Measurements from ENCODE around the gene TMC8. TPM values are rescaled to one million over a fixed set of nuclear protein-coding genes. Genes with fewer than 3 reads are reported as not detected.
A peak's percentile ranks its signal among the peaks of the same experiment; 100 is the strongest.

The TMC8 gene
- total and polyA plus RNA-seq, 2 donors from 2014 or later: 1.0 to 35.9 TPM

DNA sequence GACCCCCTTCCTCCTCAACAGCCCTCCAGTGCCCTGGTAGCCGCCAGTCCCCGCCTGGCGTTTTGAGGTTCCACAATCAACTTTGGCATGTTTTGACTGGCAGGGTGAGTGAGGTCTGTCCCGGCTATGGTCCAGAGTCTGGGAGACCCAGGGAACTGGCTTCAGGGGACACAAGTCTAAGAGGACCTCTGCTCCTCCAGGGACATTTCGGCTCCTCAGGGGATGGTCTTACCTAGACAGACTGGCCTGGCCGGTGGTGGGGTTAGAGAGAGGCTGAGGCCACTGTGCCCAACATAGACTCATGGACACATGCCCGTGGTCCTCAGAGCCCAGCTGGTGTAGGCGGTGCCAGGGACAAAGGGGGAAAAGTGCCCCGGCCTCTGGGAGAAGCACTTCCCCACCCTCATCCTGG is 2.2 kb downstream of the TMC8 start:
- H3K4me3 ChIP-seq (ENCODE audit: low read length in 3 of 3): no peak overlapping the region
- H3K27ac ChIP-seq (ENCODE audit: low read depth in 2 of 2, low read length in 2 of 2): no peak overlapping the region
- TF ChIP-seq, protein P1, sequence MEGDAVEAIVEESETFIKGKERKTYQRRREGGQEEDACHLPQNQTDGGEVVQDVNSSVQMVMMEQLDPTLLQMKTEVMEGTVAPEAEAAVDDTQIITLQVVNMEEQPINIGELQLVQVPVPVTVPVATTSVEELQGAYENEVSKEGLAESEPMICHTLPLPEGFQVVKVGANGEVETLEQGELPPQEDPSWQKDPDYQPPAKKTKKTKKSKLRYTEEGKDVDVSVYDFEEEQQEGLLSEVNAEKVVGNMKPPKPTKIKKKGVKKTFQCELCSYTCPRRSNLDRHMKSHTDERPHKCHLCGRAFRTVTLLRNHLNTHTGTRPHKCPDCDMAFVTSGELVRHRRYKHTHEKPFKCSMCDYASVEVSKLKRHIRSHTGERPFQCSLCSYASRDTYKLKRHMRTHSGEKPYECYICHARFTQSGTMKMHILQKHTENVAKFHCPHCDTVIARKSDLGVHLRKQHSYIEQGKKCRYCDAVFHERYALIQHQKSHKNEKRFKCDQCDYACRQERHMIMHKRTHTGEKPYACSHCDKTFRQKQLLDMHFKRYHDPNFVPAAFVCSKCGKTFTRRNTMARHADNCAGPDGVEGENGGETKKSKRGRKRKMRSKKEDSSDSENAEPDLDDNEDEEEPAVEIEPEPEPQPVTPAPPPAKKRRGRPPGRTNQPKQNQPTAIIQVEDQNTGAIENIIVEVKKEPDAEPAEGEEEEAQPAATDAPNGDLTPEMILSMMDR (IDR thresholded peaks at IDR 0.05; ENCODE audit: borderline replicate concordance, extremely low read depth, insufficient read depth): no peak
- H3K36me3 ChIP-seq (ENCODE audit: control insufficient read depth in 2 of 3, insufficient read depth in 3 of 3, low read length in 3 of 3): no peaks in the 10 kb centered on the region
- no peak for DNase-seq
- no peak for FAIRE-seq
- H3K4me1 ChIP-seq (ENCODE audit: control insufficient read depth in 2 of 3, insufficient read depth in 2 of 3, low read depth in 1 of 3, low read length in 3 of 3): peaks cover 0 to 15% (median 0%) of the 10 kb centered on the region in 3 donors
- H3K27me3 ChIP-seq (ENCODE audit: control insufficient read depth, insufficient read depth, low read length): no peaks in the 10 kb centered on the region
- no peaks in the 10 kb centered on the region for H3K9me3 ChIP-seq (ENCODE audit: control insufficient read depth in 2 of 3, insufficient read depth in 1 of 3, low read length in 3 of 3)
- intact Hi-C loops (cut with DNase I): no loop called here
- no peak overlapping the region for H3K9ac ChIP-seq (ENCODE audit: low read length in 3 of 3)

DNA sequence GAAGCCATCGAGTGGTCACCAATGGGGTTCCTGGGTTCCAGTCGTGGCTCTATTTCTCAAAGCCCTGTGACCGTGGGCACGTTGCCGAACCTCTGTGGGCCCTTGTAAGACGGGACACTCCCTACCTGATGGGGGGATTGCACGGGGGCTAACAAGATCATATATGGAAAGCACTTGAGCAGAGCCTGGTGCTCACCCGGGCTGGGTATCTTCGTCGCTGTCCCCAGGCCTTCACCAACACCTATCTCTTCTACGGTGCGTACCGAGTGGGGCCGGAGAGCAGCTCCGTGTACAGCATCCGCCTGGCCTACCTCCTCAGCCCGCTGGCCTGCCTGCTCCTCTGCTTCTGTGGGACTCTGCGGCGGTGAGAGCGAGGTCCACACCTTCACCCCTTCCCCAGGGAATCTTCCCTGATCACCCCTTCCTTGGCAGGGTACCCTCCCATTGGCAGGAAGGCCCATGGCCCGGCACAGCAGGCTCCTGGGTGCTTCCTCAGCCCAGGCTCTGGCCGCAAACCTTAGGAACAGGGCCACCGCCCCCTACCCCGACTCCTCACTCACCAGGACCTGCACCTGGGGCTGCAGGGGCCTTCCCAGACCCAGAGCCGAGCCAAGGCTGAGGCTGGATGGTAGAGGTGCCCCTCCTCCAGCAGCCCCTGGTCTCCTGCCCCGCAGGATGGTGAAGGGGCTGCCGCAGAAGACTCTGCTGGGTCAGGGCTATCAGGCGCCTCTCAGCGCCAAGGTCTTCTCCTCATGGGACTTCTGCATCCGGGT is 2.8 kb downstream of the TMC8 start:
- FAIRE-seq (no peak), DNase-seq (no peak)
- intact Hi-C loops (cut with DNase I): no loop called here
- H3K4me1 ChIP-seq (ENCODE audit: control insufficient read depth in 2 of 3, insufficient read depth in 2 of 3, low read depth in 1 of 3, low read length in 3 of 3): peaks cover 0 to 15% (median 0%) of the 10 kb centered on the region in 3 donors
- no peak overlapping the region for H3K9ac ChIP-seq (ENCODE audit: low read length in 3 of 3)
- H3K36me3 ChIP-seq (ENCODE audit: control insufficient read depth in 2 of 3, insufficient read depth in 3 of 3, low read length in 3 of 3): no peaks in the 10 kb centered on the region
- H3K4me3 ChIP-seq (ENCODE audit: low read length in 3 of 3): no peak overlapping the region
- H3K27me3 ChIP-seq (ENCODE audit: control insufficient read depth, insufficient read depth, low read length): no peaks in the 10 kb centered on the region
- TF ChIP-seq, protein P1 (IDR thresholded peaks at IDR 0.05; ENCODE audit: borderline replicate concordance, extremely low read depth, insufficient read depth): no peak
- no peaks in the 10 kb centered on the region for H3K9me3 ChIP-seq (ENCODE audit: control insufficient read depth in 2 of 3, insufficient read depth in 1 of 3, low read length in 3 of 3)
- no peak overlapping the region for H3K27ac ChIP-seq (ENCODE audit: low read depth in 2 of 2, low read length in 2 of 2)

- H3K4me3 ChIP-seq (ENCODE audit: low read length in 3 of 3): no peak overlapping the region
- no peaks in the 10 kb centered on the region for H3K36me3 ChIP-seq (ENCODE audit: control insufficient read depth in 2 of 3, insufficient read depth in 3 of 3, low read length in 3 of 3)
- FAIRE-seq (no peak), DNase-seq (peak; percentile 64 to 89 (median 71))
- no peaks in the 10 kb centered on the region for H3K27me3 ChIP-seq (ENCODE audit: control insufficient read depth, insufficient read depth, low read length)
- no peak overlapping the region for H3K27ac ChIP-seq (ENCODE audit: low read depth in 2 of 2, low read length in 2 of 2)
- TF ChIP-seq, protein P1 (IDR thresholded peaks at IDR 0.05; ENCODE audit: borderline replicate concordance, extremely low read depth, insufficient read depth): peak; percentile 37
- H3K9ac ChIP-seq (ENCODE audit: low read length in 3 of 3): no peak overlapping the region
- no peaks in the 10 kb centered on the region for H3K9me3 ChIP-seq (ENCODE audit: control insufficient read depth in 2 of 3, insufficient read depth in 1 of 3, low read length in 3 of 3)
- H3K4me1 ChIP-seq (ENCODE audit: control insufficient read depth in 2 of 3, insufficient read depth in 2 of 3, low read depth in 1 of 3, low read length in 3 of 3): peaks cover 0 to 13% (median 0%) of the 10 kb centered on the region in 3 donors
- intact Hi-C loops (cut with DNase I): no loop called here
Measured at GRCh38 chr17:78133971-78134898, 3.7 kb downstream of the TMC8 start.

All from kidney (tissue), 14 donors.